Left kidney (tissue), 8 donors: Measurements from ENCODE around the gene CCNK. TPM values are rescaled to one million over a fixed set of nuclear protein-coding genes. Genes with fewer than 3 reads are reported as not detected.

Source experiments
- DNase-seq: peaks from one replicate; pipeline ENCODE4 v3.0.0-alpha.2; 2013
- long read RNA-seq, 8 donors: transcript quantifications; one replicate each; lab custom pipeline, GENCODE V29; 2026
- polyA plus RNA-seq: library from polyadenylated mRNA; unstranded; fragments of 120-200 nt; gene quantifications from one replicate; pipeline ENCODE4 v1.2.1, GENCODE V29; 2013; ENCODE audit not compliant: insufficient read length

Gene CCNK
- polyA plus RNA-seq: 56.3 TPM
- long read RNA-seq, donor 1, transcript CCNK-201 (11 exons, 3,524 nt): major isoform, 5 of 38 reads
- long read RNA-seq, donor 1, partial matches to known transcripts: 31 of 38 reads
- long read RNA-seq, donor 1, other reads (novel, unspliced or antisense): 0 of 38 reads
- long read RNA-seq, donor 2, partial matches to known transcripts: 21 of 23 reads
- long read RNA-seq, donor 2, other reads (novel, unspliced or antisense): 0 of 23 reads
- long read RNA-seq, donor 3, partial matches to known transcripts: 46 of 48 reads
- long read RNA-seq, donor 3, other reads (novel, unspliced or antisense): 0 of 48 reads
- long read RNA-seq, donor 4: 0 reads
- long read RNA-seq, donor 5, partial matches to known transcripts: 30 of 33 reads
- long read RNA-seq, donor 5, other reads (novel, unspliced or antisense): 0 of 33 reads
- long read RNA-seq, donor 6, partial matches to known transcripts: 20 of 21 reads
- long read RNA-seq, donor 6, other reads (novel, unspliced or antisense): 0 of 21 reads
- long read RNA-seq, donor 7, partial matches to known transcripts: 37 of 39 reads
- long read RNA-seq, donor 7, other reads (novel, unspliced or antisense): 0 of 39 reads
- long read RNA-seq, donor 8, partial matches to known transcripts: 11 of 12 reads
- long read RNA-seq, donor 8, other reads (novel, unspliced or antisense): 0 of 12 reads

DNA sequence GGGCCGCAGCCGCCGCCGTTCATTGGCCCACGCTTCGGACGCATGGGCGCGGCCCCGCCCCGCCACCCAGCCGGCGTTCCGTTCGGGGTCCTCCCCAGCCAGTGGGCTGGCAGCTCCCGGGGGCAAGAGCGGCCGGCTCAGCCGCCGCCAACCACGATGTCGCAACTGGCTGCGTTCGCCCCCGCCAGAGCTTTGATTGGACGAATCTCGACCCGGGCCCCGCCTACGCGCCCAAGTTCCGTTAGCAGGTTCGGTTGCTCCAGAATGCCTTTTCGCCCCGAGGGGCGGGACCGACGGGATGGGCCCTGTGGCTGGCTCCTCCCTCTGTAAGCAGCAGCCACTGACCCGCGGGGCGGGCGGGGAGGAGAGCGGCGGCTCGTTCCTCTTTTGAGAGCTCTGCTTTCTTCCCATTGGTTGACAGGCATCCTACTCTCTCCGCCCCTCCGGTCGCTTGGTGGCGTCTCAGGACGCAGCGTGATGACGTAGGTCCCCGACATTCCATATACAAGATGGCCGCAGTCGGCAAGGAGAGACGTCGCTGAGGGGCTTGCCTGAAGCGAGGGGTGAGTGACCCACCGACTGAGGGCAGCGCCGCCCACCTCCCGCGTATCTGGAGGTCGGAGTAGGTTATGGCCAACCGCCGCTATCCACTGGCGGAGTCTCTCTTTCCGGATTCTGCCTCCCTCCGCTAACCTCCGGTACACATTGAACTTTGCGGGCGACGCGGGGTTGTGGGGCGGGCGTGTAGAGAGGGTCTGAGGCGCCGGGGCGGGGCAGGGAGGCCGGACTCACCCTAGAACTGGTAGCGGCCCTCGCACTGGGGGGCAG, at the start of gene CCNK:
Gene CCNK, plus strand, starts transcription at position 493 of the 828 bp plus-strand sequence. CDS start 11,269 bp downstream, outside the sequence.
- peak; percentile 99 for DNase-seq

GRCh38 chr14:99431986-99432385, 49.2 kb upstream of the CCNK start:
- DNase-seq: no peak

DNA sequence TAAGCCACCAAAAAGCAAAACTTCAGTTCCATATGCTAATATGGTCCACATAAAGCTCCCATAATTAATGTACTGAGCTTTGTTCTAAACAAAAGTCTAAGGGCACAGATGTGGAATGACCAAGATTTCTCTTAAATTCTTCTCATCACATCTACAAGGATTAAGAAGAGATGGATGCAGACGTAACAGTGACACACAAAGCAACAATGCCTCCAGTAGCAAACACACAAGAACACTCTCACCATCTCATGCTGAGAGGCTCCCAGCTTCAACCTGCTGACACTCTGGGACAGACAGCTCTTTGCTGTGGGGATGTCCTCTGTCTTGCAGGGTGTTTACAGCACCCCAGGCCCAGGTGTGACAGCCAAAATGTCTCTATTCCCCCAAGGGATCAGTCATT, 48.7 kb upstream of the CCNK start:
- DNase-seq: no peak

GRCh38 chr14:99435327-99435726, 45.9 kb upstream of the CCNK start:
- DNase-seq: no peak

- DNase-seq: no peak
Observed at GRCh38 chr14:99436247-99437180, 44.7 kb upstream of the CCNK start.

GRCh38 chr14:99437706-99438105, 43.5 kb upstream of the CCNK start:
- DNase-seq: no peak

DNA sequence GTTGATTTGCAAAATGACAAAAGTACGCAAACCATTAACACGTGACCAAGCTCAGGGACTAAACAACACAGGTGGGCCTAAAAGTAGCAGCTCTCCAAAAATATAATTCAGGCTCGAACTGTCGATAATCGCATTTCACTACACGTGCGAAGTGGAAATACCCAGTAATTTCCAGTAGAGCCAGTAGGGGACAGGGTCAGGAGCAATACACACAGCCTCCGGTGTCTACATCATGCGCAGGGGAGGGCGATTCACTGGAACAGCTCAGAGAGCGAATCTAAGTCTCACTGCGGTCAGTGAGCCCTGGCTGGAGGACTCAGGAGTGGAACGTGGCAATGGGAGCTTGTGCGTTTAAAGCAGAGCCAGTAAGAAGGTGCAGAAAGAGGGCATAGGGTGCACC, 40.9 kb upstream of the CCNK start:
- no peak for DNase-seq

DNA sequence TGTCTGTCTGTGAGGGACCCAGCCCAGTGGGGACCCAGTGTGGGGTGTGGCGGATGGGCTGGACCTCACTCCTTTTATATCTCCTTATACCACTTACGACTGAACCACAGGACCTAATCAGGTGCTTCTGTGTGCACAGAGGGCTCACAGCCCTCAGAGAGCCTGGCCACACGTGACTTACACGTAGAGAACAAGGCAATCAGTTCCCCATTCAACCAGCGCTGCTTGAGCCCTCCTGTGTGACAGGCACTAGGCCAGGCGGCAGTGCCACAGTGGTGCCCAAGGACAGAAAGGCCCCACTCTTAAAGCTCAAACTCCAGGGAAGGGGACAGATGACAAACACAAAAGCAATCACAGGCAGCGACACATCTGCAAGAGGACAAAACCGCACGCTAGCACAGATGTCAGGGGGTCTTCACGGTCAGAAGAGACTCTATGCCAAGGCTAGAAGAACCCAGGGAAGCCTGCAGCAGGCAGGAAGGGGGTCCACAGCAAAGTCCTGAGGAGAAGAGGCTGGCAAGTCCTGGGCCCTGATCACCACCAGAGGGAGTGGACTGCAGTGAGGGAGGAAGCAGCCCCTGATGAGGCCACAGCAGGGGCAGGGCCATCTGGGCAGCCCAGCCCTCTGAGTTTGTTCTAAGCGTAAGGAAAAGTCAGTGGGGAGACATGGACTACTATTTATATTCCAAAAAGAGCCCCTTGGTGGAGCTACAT, 39.9 kb upstream of the CCNK start:
- DNase-seq: no peak

DNA sequence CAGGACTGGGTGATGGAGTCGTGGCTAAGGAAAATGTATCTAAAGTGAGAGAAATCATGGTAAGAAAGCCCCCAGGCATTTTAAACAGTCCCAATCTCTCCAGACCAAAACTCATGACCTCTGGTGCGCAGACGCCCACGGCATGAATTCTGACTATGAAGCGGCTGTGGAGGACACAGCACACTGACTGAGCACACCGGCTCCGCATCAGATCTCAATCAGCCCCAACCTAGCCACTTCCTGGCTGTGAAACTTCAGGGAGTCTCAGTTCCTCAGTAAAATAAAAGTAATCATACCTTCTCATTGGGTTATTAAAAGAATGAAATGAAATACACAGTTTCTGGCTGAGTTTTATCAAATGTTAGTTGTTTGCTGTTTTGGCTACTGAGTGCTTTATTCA, 39.3 kb upstream of the CCNK start:
- no peak for DNase-seq

- no peak for DNase-seq
Observed at GRCh38 chr14:99445931-99446330, 35.3 kb upstream of the CCNK start.

- DNase-seq: no peak
Observed at GRCh38 chr14:99447739-99448138, 33.5 kb upstream of the CCNK start.

GRCh38 chr14:99450266-99450665, 30.9 kb upstream of the CCNK start:
- no peak for DNase-seq

GRCh38 chr14:99451234-99451633, 30.0 kb upstream of the CCNK start:
- DNase-seq: no peak

GRCh38 chr14:99452968-99453367, 28.2 kb upstream of the CCNK start:
- DNase-seq: no peak

GRCh38 chr14:99454246-99454645, 27.0 kb upstream of the CCNK start:
- no peak for DNase-seq

DNA sequence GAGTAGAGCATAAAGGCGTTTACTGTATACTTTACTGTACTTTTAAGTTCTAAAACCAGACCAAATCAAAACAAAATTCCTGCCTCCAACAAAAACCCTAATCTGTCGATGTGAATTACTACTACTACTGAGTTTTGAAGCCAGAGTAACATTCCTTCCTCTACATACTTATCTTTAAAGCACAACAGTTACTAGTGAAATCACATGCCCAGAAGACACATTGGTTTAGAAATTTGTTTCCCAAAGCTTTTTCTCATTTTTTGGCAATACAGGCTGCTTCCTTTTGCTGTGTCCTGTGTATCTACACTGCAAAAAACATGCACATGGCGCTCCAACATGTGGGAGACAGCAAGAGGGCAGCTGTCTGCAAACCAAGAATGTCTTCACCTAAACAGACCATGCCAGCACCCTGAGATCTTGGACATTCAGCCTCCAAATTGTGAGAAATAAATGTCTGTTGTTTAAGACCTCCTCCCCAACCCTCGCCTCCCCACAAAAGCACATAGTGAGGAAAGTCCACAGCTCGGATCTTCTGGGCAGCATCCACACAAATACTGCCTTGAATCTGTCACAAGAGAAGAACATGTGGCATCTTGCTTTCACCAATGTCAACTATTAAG, 21.6 kb upstream of the CCNK start:
- DNase-seq: no peak

- DNase-seq: no peak
Observed at GRCh38 chr14:99460793-99461192, 20.4 kb upstream of the CCNK start.

- DNase-seq: no peak
Observed at GRCh38 chr14:99461411-99462085, 19.7 kb upstream of the CCNK start.

DNA sequence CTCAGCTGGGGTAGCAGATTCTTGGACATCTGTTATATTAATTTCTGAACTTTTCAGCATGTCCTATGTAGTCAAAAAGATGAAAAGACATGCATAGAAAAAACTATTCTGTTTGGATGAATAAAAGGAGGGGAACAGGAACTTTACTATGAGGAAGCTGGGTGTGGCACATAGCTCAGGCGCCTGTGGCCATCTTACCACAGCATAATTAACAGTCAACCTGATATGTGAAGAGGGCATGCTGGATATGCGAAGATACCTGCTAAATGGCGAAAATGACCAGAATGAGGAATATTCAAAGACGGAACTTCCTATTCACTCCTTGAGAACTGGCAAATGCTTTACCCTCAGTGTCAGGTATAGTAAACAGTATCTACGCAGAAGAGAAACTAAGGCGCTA, 19.0 kb upstream of the CCNK start:
- no peak for DNase-seq

GRCh38 chr14:99463974-99464373, 17.2 kb upstream of the CCNK start:
- no peak for DNase-seq
